ENCODE measurements around the gene FTO.

DNA sequence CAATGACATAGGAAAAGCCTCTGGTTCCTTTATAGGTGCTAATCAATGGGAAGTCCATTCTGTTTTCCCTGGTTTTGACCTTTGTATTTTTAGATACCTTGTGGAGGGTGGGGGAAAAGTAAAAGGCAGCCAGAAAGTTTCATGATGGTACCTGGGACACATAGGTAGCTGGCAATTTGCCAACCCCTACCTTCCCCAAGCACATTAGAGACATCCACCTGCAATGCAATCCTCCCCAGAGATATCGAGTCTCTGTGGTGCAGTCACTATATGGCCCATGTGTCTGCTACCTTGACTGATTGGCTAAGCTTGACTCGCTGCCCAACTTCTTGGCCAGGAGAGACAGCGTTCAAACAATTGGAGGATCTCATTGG is 496.2 kb downstream of the FTO start:
- TF ChIP-seq EZH2 (IDR thresholded peaks at IDR 0.05; ENCODE audit: borderline replicate concordance, low read length): no peak
- TF ChIP-seq, protein P1, sequence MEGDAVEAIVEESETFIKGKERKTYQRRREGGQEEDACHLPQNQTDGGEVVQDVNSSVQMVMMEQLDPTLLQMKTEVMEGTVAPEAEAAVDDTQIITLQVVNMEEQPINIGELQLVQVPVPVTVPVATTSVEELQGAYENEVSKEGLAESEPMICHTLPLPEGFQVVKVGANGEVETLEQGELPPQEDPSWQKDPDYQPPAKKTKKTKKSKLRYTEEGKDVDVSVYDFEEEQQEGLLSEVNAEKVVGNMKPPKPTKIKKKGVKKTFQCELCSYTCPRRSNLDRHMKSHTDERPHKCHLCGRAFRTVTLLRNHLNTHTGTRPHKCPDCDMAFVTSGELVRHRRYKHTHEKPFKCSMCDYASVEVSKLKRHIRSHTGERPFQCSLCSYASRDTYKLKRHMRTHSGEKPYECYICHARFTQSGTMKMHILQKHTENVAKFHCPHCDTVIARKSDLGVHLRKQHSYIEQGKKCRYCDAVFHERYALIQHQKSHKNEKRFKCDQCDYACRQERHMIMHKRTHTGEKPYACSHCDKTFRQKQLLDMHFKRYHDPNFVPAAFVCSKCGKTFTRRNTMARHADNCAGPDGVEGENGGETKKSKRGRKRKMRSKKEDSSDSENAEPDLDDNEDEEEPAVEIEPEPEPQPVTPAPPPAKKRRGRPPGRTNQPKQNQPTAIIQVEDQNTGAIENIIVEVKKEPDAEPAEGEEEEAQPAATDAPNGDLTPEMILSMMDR (conservative IDR thresholded peaks at IDR 0.05 in 1 of 2, IDR thresholded peaks at IDR 0.05 in 1 of 2; ENCODE audit: extremely low read depth in 1 of 2, insufficient read depth in 1 of 2, low read depth in 1 of 2, low read length in 2 of 2): no peak

Data from mammary epithelial cell (primary cell).